WERI-Rb-1 (cell line): ENCODE measurements around the gene CELA3A.

Source experiments
- DNase-seq: peaks from one replicate; pipeline ENCODE4 v3.0.0-alpha.2; 2020
- H3K27ac ChIP-seq: fragments of 250-450 bp; sonication (Bioruptor Pico); 2 replicates; pipeline ENCODE4 v1.5.1; 2020; ENCODE audit warnings: mild to moderate bottlenecking, moderate library complexity
- H3K27me3 ChIP-seq: fragments of 250-450 bp; sonication (Bioruptor Pico); 2 replicates; pipeline ENCODE4 v1.5.1; 2021; ENCODE audit warnings: mild to moderate bottlenecking, low read depth, moderate library complexity; ENCODE audit not compliant: insufficient read depth, severe bottlenecking
- H3K36me3 ChIP-seq: fragments of 250-450 bp; sonication (Bioruptor Pico); 2 replicates; pipeline ENCODE4 v1.5.1; 2020; ENCODE audit warnings: mild to moderate bottlenecking, moderate library complexity
- H3K4me3 ChIP-seq: 2 replicates; pipeline ENCODE4 v1.5.1; 2011; ENCODE audit warnings: low read depth, mild to moderate bottlenecking, control low read depth, low read length
- H3K9me3 ChIP-seq: fragments of 250-450 bp; sonication (Bioruptor Pico); 2 replicates; pipeline ENCODE4 v1.5.1; 2021; ENCODE audit warnings: mild to moderate bottlenecking, moderate library complexity; ENCODE audit not compliant: severe bottlenecking
- TF ChIP-seq, protein P1 (sequence below): IDR thresholded peaks from 2 replicates; pipeline ENCODE4 v1.5.1; 2011; ENCODE audit warnings: low read depth, mild to moderate bottlenecking, control low read depth, inconsistent platforms, low read length

CELA3A gene, protein sequence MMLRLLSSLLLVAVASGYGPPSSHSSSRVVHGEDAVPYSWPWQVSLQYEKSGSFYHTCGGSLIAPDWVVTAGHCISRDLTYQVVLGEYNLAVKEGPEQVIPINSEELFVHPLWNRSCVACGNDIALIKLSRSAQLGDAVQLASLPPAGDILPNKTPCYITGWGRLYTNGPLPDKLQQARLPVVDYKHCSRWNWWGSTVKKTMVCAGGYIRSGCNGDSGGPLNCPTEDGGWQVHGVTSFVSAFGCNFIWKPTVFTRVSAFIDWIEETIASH

GRCh38 chr1:22001409-22001808, at the start of gene CELA3A:
TSS of gene CELA3A (plus strand) at chr1:22001657. CDS start at chr1:22001675, 18 bp downstream.
- no peak within 1 kb of the TSS for H3K4me3 ChIP-seq
- H3K36me3 ChIP-seq, result no peaks in the 10 kb centered on the region
- H3K9me3 ChIP-seq, result no peaks in the 10 kb centered on the region
- no peaks in the 10 kb centered on the region for H3K27me3 ChIP-seq
- DNase-seq, result peak; percentile 29
- TF ChIP-seq, protein P1, sequence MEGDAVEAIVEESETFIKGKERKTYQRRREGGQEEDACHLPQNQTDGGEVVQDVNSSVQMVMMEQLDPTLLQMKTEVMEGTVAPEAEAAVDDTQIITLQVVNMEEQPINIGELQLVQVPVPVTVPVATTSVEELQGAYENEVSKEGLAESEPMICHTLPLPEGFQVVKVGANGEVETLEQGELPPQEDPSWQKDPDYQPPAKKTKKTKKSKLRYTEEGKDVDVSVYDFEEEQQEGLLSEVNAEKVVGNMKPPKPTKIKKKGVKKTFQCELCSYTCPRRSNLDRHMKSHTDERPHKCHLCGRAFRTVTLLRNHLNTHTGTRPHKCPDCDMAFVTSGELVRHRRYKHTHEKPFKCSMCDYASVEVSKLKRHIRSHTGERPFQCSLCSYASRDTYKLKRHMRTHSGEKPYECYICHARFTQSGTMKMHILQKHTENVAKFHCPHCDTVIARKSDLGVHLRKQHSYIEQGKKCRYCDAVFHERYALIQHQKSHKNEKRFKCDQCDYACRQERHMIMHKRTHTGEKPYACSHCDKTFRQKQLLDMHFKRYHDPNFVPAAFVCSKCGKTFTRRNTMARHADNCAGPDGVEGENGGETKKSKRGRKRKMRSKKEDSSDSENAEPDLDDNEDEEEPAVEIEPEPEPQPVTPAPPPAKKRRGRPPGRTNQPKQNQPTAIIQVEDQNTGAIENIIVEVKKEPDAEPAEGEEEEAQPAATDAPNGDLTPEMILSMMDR, result no peak
- no peak within 1 kb of the TSS for H3K27ac ChIP-seq

GRCh38 chr1:21952786-21953520, 48.5 kb upstream of the CELA3A start:
- DNase-seq, result peak; percentile 42
- Histone ChIP-seq H3K27me3 (no peaks in the 10 kb centered on the region), H3K36me3 (no peaks in the 10 kb centered on the region), H3K27ac (peak overlapping the region; percentile 32; the same call in 1 of the 2 replicates), H3K4me3 (no peak overlapping the region), H3K9me3 (no peaks in the 10 kb centered on the region)
- TF ChIP-seq, protein P1, result peak; percentile 47

GRCh38 chr1:21955058-21955457, 46.4 kb upstream of the CELA3A start:
- H3K27me3 ChIP-seq, result no peaks in the 10 kb centered on the region
- TF ChIP-seq, protein P1, result no peak
- H3K9me3 ChIP-seq, result no peaks in the 10 kb centered on the region
- H3K27ac ChIP-seq, result peak overlapping the region; percentile 42
- no peak overlapping the region for H3K4me3 ChIP-seq
- no peaks in the 10 kb centered on the region for H3K36me3 ChIP-seq
- DNase-seq, result no peak

DNA sequence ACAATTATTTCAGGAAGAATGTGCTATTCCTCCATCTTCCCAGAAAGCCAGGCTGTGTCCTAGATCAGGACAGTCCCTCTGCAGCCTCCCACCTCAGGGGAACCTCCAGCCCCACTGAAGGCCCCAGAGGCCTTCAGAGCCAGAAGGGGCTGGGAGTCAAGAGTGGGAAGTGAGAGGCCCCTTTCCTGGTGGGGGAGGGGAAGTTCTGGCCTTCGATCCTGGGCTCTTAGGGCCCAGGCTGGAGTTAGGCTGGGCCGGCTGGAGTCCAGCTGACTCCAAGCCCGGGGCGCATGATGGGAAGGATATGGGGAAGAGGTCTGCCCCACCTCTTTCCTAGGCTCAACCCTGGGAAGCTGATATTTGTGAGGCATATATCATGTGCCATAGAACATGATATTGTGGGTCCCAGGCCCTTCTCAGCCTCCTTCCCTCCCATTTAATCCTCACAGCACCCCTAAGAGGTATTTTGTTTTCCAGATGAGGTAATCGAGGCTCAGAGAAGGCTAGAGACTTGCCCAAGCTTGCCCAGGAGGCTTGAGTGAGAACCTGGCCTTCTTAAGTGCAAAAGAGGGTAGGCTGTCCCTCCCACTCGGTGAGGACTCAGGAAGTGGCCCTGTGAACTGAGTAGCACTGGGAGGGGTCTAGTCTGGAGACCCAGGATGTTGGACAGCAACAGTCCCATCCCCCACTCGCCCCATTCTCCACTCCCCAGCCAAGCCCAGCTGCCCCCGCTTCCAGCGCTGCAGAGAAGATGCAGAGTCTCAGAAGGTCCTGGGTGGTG, 45.8 kb upstream of the CELA3A start:
- Histone ChIP-seq H3K36me3 (no peaks in the 10 kb centered on the region), H3K27ac (peak overlapping the region; percentile 42), H3K27me3 (no peaks in the 10 kb centered on the region), H3K4me3 (no peak overlapping the region), H3K9me3 (no peaks in the 10 kb centered on the region)
- TF ChIP-seq, protein P1, result no peak
- peak; percentile 63 for DNase-seq

DNA sequence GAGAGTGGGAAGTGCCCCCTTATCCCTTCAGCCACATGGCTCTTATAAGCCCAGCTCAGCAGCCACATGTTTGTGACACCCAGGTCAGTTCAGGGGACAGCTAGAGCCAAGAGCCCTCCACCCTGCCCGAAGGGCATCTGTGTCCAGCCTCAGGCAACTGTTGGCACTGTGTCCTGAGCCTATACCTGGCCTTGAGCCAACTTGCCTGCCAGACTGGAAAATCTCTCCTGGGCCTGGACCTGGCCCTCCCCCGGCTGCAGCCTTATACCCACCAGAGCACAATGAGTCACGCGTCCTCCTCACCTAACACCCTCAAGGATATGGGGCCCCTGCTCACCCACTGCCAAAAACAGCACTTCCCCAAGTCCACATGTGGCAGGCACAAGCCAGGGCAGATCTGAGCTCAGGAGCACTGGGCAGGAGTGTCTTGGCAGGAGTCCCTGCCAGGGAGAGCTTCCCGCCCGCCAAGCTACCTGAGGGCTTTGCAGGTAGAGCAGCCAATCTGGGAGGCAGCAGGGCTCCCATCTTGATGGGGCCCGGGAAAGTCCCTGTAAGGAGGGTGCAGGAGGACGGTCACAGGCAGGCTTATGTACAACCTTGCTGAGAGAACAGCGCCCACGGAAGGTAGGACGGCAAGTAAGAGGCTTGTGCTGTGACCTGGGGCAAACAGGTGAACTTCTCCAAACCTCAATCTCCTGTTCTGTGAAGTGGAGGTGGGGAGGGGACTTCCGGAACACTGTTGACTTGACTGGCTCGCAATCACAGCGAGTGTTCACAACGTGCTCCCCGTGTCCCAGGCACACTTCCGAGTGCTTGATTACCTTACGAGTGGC, 44.5 kb upstream of the CELA3A start:
- Histone ChIP-seq H3K4me3 (no peak overlapping the region), H3K27me3 (no peaks in the 10 kb centered on the region), H3K9me3 (no peaks in the 10 kb centered on the region), H3K27ac (peak overlapping the region; percentile 19), H3K36me3 (no peaks in the 10 kb centered on the region)
- TF ChIP-seq, protein P1, result no peak
- DNase-seq, result peak; percentile 75
